ENCODE data around the gene PARVB.

- TF ChIP-seq CTCF (IDR thresholded peaks at IDR 0.05) (no peak), POLR2A (IDR thresholded peaks at IDR 0.05) (no peak)
Observed at GRCh38 chr22:44098021-44098739, 74.1 kb downstream of the PARVB start.
